Activated gamma-delta T cell treated with anti-CD3 and anti-CD28 coated beads, Interleukin-2, amount 50 U/mL, for 16 hours (primary cell): ENCODE data around the gene ZNF691.
"Not testable (repeated sequence)": the region's sequence is repeated elsewhere in the genome, so short reads cannot be mapped to it uniquely, and the experiment has no call there.

Source experiments
- DNase-seq: peaks from one replicate; pipeline ENCODE4 v3.0.0-alpha.2; 2020; ENCODE audit warnings: low read depth

Gene ZNF691

GRCh38 chr1:42846257-42847110 is at the start of gene ZNF691:
Gene ZNF691, plus strand, starts transcription at chr1:42846613. Its CDS starts 3,046 bp downstream, at chr1:42849659.
- peak; percentile 76 for DNase-seq

- DNase-seq = no peak
Measured at GRCh38 chr1:42797414-42797813, 49.0 kb upstream of the ZNF691 start.

- DNase-seq = no peak
Measured at GRCh38 chr1:42797979-42798378, 48.4 kb upstream of the ZNF691 start.

GRCh38 chr1:42801832-42802473 is 44.5 kb upstream of the ZNF691 start:
- no peak for DNase-seq

GRCh38 chr1:42806171-42806570 is 40.2 kb upstream of the ZNF691 start:
- DNase-seq = no peak

- no peak for DNase-seq
Measured at GRCh38 chr1:42806593-42806992, 39.8 kb upstream of the ZNF691 start.

GRCh38 chr1:42807056-42807668 is 39.3 kb upstream of the ZNF691 start:
- no peak for DNase-seq

GRCh38 chr1:42814815-42815214 is 31.6 kb upstream of the ZNF691 start:
- DNase-seq = not testable (repeated sequence)

- no peak for DNase-seq
Measured at GRCh38 chr1:42815941-42816584, 30.4 kb upstream of the ZNF691 start.

- peak; percentile 93 for DNase-seq
Measured at GRCh38 chr1:42816585-42817439, 29.6 kb upstream of the ZNF691 start, which contains the start of the genes ERMAP and SVBP. Gene ERMAP, plus strand, starts transcription at chr1:42817122. Its CDS starts 13,327 bp downstream, at chr1:42830449. Gene SVBP, minus strand, starts transcription at chr1:42817397. Its CDS starts 853 bp downstream, at chr1:42816544.

GRCh38 chr1:42817440-42817767 is 29.0 kb upstream of the ZNF691 start:
- no peak for DNase-seq

GRCh38 chr1:42817976-42818375 is 28.4 kb upstream of the ZNF691 start:
- no peak for DNase-seq

GRCh38 chr1:42820813-42821212 is 25.6 kb upstream of the ZNF691 start:
- DNase-seq = no peak

GRCh38 chr1:42821690-42822089 is 24.7 kb upstream of the ZNF691 start:
- no peak for DNase-seq

- DNase-seq = no peak
Measured at GRCh38 chr1:42822800-42823392, 23.5 kb upstream of the ZNF691 start.

GRCh38 chr1:42824481-42825035 is 21.9 kb upstream of the ZNF691 start:
- DNase-seq = no peak

GRCh38 chr1:42825036-42825851 is 21.2 kb upstream of the ZNF691 start:
- no peak for DNase-seq

- DNase-seq = no peak
Measured at GRCh38 chr1:42830631-42831030, 15.8 kb upstream of the ZNF691 start.

- no peak for DNase-seq
Measured at GRCh38 chr1:42831273-42831672, 15.1 kb upstream of the ZNF691 start.
